ENCODE measurements around the gene FSTL3.

DNA sequence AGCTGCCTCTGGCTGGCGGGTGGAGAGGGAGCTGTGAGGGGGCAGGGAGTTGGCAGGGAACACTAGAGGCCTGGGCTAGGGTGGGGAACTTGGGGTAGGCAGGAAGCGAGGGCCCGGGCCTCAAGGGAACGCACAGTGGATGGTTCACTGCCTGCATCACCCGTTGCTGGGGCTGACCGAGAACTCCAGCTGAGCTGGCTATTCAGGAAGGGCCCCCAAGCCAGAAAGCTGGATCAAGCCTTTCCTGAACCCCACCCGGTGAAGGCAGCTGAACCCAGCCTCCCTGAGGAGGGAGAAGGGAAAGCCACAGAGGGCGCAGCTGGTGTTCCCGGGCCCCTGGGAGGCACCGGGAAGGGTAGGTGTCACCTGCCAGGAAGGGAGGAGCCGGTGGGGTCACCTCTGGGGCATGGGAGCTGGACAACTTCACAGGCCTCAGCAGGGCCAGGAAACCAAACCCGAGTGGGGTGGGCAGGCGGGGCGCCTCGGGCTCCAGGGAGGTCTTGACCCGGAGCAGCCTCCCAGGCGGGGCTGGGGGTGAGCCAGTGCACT lies 46.4 kb downstream of the FSTL3 start:
- TF ChIP-seq, protein P1, sequence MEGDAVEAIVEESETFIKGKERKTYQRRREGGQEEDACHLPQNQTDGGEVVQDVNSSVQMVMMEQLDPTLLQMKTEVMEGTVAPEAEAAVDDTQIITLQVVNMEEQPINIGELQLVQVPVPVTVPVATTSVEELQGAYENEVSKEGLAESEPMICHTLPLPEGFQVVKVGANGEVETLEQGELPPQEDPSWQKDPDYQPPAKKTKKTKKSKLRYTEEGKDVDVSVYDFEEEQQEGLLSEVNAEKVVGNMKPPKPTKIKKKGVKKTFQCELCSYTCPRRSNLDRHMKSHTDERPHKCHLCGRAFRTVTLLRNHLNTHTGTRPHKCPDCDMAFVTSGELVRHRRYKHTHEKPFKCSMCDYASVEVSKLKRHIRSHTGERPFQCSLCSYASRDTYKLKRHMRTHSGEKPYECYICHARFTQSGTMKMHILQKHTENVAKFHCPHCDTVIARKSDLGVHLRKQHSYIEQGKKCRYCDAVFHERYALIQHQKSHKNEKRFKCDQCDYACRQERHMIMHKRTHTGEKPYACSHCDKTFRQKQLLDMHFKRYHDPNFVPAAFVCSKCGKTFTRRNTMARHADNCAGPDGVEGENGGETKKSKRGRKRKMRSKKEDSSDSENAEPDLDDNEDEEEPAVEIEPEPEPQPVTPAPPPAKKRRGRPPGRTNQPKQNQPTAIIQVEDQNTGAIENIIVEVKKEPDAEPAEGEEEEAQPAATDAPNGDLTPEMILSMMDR (IDR thresholded peaks at IDR 0.05): no peak
- no peak for TF ChIP-seq POLR2A (IDR thresholded peaks at IDR 0.05)
